GM12865 (cell line): Measurements from ENCODE around the gene MUC6.

Source experiments
- DNase-seq: peaks from one replicate; pipeline ENCODE4 v3.0.0; 2010; ENCODE audit warnings: low read depth
- H3K4me3 ChIP-seq: 2 replicates; pipeline ENCODE4 v1.5.1; 2011; ENCODE audit warnings: mild to moderate bottlenecking, low read depth, low read length, control low read depth
- CTCF ChIP-seq: IDR thresholded peaks from 2 replicates; pipeline ENCODE4 v1.5.1; 2011; ENCODE audit warnings: low read length, control low read depth, low read depth, inconsistent platforms; ENCODE audit not compliant: insufficient read depth; ENCODE audit errors: missing control alignments

Gene MUC6

GRCh38 chr11:963852-964251, 72.7 kb downstream of the MUC6 start:
- no peak overlapping the region for H3K4me3 ChIP-seq
- no peak for TF ChIP-seq CTCF
- no peak for DNase-seq
